Cerebellar nuclear complex (tissue), 1 donor: Measurements from ENCODE around the gene NEGR1.

Experiments used
- DNase-seq, 2 experiments: peaks; one replicate each; lab custom pipeline; 2025; lab: John Stamatoyannopoulos, UW

Gene NEGR1

GRCh38 chr1:72230746-72231145 lies 51.6 kb downstream of the NEGR1 start:
- DNase-seq, result no peak

GRCh38 chr1:72229893-72230292 lies 52.4 kb downstream of the NEGR1 start:
- no peak for DNase-seq

GRCh38 chr1:72227667-72228066 lies 54.7 kb downstream of the NEGR1 start:
- no peak for DNase-seq

- no peak for DNase-seq
Observed at GRCh38 chr1:72224506-72224905, 57.8 kb downstream of the NEGR1 start.

GRCh38 chr1:72221811-72222210 lies 60.5 kb downstream of the NEGR1 start:
- no peak for DNase-seq

- no peak for DNase-seq
Observed at GRCh38 chr1:72218141-72218739, 64.1 kb downstream of the NEGR1 start.

- no peak for DNase-seq
Observed at GRCh38 chr1:72207059-72207458, 75.3 kb downstream of the NEGR1 start.

GRCh38 chr1:72202761-72203160 lies 79.6 kb downstream of the NEGR1 start:
- DNase-seq, result no peak

GRCh38 chr1:72197786-72198185 lies 84.6 kb downstream of the NEGR1 start:
- DNase-seq, result no peak

- no peak for DNase-seq
Observed at GRCh38 chr1:72186733-72187307, 95.5 kb downstream of the NEGR1 start.

- no peak for DNase-seq
Observed at GRCh38 chr1:72184099-72184701, 98.1 kb downstream of the NEGR1 start.

GRCh38 chr1:72182859-72183258 lies 99.5 kb downstream of the NEGR1 start:
- no peak for DNase-seq

GRCh38 chr1:72178266-72178665 lies 104.1 kb downstream of the NEGR1 start:
- no peak for DNase-seq

GRCh38 chr1:72177711-72178110 lies 104.6 kb downstream of the NEGR1 start:
- no peak for DNase-seq

- no peak for DNase-seq
Observed at GRCh38 chr1:72170246-72170645, 112.1 kb downstream of the NEGR1 start.

GRCh38 chr1:72166426-72166825 lies 115.9 kb downstream of the NEGR1 start:
- no peak for DNase-seq

- DNase-seq, result no peak
Observed at GRCh38 chr1:72150508-72150907, 131.8 kb downstream of the NEGR1 start.

GRCh38 chr1:72141875-72142274 lies 140.5 kb downstream of the NEGR1 start:
- no peak for DNase-seq

GRCh38 chr1:72140222-72140621 lies 142.1 kb downstream of the NEGR1 start:
- no peak for DNase-seq

GRCh38 chr1:72137656-72138055 lies 144.7 kb downstream of the NEGR1 start:
- no peak for DNase-seq

- no peak for DNase-seq
Observed at GRCh38 chr1:72129869-72130268, 152.5 kb downstream of the NEGR1 start.

- no peak for DNase-seq
Observed at GRCh38 chr1:72122099-72122880, 160.0 kb downstream of the NEGR1 start.

- no peak for DNase-seq
Observed at GRCh38 chr1:72119491-72119890, 162.8 kb downstream of the NEGR1 start.
